OCI-LY3 (cell line): ENCODE data around the gene PRDM2.

Experiments used
- H2AFZ ChIP-seq: fragments of 200-600, 300-600 bp; shearing (Covaris generic); 2 replicates; pipeline ENCODE4 v1.6.0; 2014; ENCODE audit warnings: antibody characterized with exemption, low read depth, low read length
- H3K27ac ChIP-seq: fragments of 200-600, 300-600 bp; sonication (generic); 2 replicates; pipeline ENCODE4 v1.5.1; 2014; ENCODE audit warnings: mild to moderate bottlenecking, low read length, moderate library complexity, mixed read lengths
- H3K27me3 ChIP-seq: fragments of 200-600, 300-600 bp; sonication (generic); 2 replicates; pipeline ENCODE4 v1.6.1; 2014; ENCODE audit warnings: low read depth, low read length, mixed read lengths
- H3K36me3 ChIP-seq: fragments of 200-600, 300-600 bp; sonication (generic); replicated peaks from 2 replicates; pipeline ENCODE3; 2014; ENCODE audit warnings: low read depth, low read length, mixed read lengths
- H3K4me1 ChIP-seq: fragments of 300-600, 200-600 bp; sonication (generic); 2 replicates; pipeline ENCODE4 v1.6.1; 2014; ENCODE audit warnings: low read length, mixed read lengths
- H3K4me2 ChIP-seq: fragments of 200-600, 300-600 bp; sonication (generic); 2 replicates; pipeline ENCODE4 v1.6.1; 2014; ENCODE audit warnings: low read length, mixed read lengths
- H3K4me3 ChIP-seq: fragments of 300-600, 200-600 bp; sonication (generic); 2 replicates; pipeline ENCODE4 v1.5.1; 2014; ENCODE audit warnings: antibody characterized with exemption, mild to moderate bottlenecking, low read length, moderate library complexity
- H3K79me2 ChIP-seq: fragments of 300-600, 200-600 bp; shearing (Covaris generic); 2 replicates; pipeline ENCODE4 v1.6.1; 2014; ENCODE audit warnings: mild to moderate bottlenecking, low read length, mixed read lengths
- H3K9ac ChIP-seq: fragments of 300-600, 200-600 bp; shearing (Covaris generic); 2 replicates; pipeline ENCODE4 v1.6.0; 2014; ENCODE audit warnings: mild to moderate bottlenecking, low read length, moderate library complexity
- H3K9me3 ChIP-seq: fragments of 200-600, 300-600 bp; shearing (Covaris generic); 2 replicates; pipeline ENCODE4 v1.6.1; 2014; ENCODE audit warnings: low read length, mixed read lengths; ENCODE audit not compliant: insufficient read depth
- H4K20me1 ChIP-seq: fragments of 200-600, 300-600 bp; sonication (generic); 2 replicates; pipeline ENCODE4 v1.6.1; 2016; ENCODE audit warnings: low read length, mixed read lengths; ENCODE audit not compliant: insufficient read depth
- CTCF ChIP-seq: fragments of 200-600, 300-600 bp; sonication (generic); IDR thresholded peaks from 2 replicates; pipeline ENCODE4 v1.5.1; 2014; ENCODE audit warnings: antibody characterized with exemption, low read length, low read depth
- EZH2phosphoT487 ChIP-seq: fragments of 200-600 bp; shearing (Covaris generic); IDR thresholded peaks from 2 replicates; pipeline ENCODE4 v1.6.1; 2018; ENCODE audit warnings: antibody characterized with exemption, mixed run types, low read depth

Gene PRDM2

GRCh38 chr1:13804240-13804633 lies 104.2 kb downstream of the PRDM2 start:
- H3K27ac ChIP-seq = no peak overlapping the region
- H3K9me3 ChIP-seq = no peaks in the 10 kb centered on the region
- no peak overlapping the region for H3K4me2 ChIP-seq
- H4K20me1 ChIP-seq = peaks cover 95% of the 10 kb centered on the region
- TF ChIP-seq CTCF (no peak), EZH2phosphoT487 (no peak)
- peaks cover 24% of the 10 kb centered on the region for H3K4me1 ChIP-seq
- H3K9ac ChIP-seq = no peak overlapping the region
- H3K79me2 ChIP-seq = peaks cover 26% of the 10 kb centered on the region
- H2AFZ ChIP-seq = no peak overlapping the region
- peaks cover 8% of the 10 kb centered on the region for H3K36me3 ChIP-seq
- no peaks in the 10 kb centered on the region for H3K27me3 ChIP-seq
- H3K4me3 ChIP-seq = no peak overlapping the region

GRCh38 chr1:13805431-13805830 lies 105.4 kb downstream of the PRDM2 start:
- H3K79me2 ChIP-seq = peaks cover 16% of the 10 kb centered on the region
- H3K27me3 ChIP-seq = no peaks in the 10 kb centered on the region
- no peak overlapping the region for H3K4me2 ChIP-seq
- H4K20me1 ChIP-seq = peaks cover 83% of the 10 kb centered on the region
- peaks cover 28% of the 10 kb centered on the region for H3K4me1 ChIP-seq
- H3K27ac ChIP-seq = no peak overlapping the region
- TF ChIP-seq EZH2phosphoT487 = no peak
- TF ChIP-seq CTCF = no peak
- no peak overlapping the region for H3K4me3 ChIP-seq
- H3K9ac ChIP-seq = no peak overlapping the region
- H3K36me3 ChIP-seq = peaks cover 11% of the 10 kb centered on the region
- H2AFZ ChIP-seq = no peak overlapping the region
- no peaks in the 10 kb centered on the region for H3K9me3 ChIP-seq

GRCh38 chr1:13806108-13806507 lies 106.1 kb downstream of the PRDM2 start:
- Histone ChIP-seq H3K4me2 (no peak overlapping the region), H3K9me3 (no peaks in the 10 kb centered on the region), H3K4me3 (no peak overlapping the region), H3K27ac (no peak overlapping the region), H4K20me1 (peaks cover 76% of the 10 kb centered on the region), H3K27me3 (no peaks in the 10 kb centered on the region), H2AFZ (no peak overlapping the region), H3K4me1 (peaks cover 30% of the 10 kb centered on the region), H3K36me3 (peaks cover 11% of the 10 kb centered on the region), H3K9ac (no peak overlapping the region), H3K79me2 (peaks cover 12% of the 10 kb centered on the region)
- TF ChIP-seq CTCF (no peak), EZH2phosphoT487 (no peak)

- H2AFZ ChIP-seq = no peak overlapping the region
- no peaks in the 10 kb centered on the region for H3K9me3 ChIP-seq
- no peak overlapping the region for H3K27ac ChIP-seq
- H3K79me2 ChIP-seq = peaks cover 5% of the 10 kb centered on the region
- peaks cover 31% of the 10 kb centered on the region for H3K4me1 ChIP-seq
- peaks cover 73% of the 10 kb centered on the region for H4K20me1 ChIP-seq
- peaks cover 11% of the 10 kb centered on the region for H3K36me3 ChIP-seq
- TF ChIP-seq CTCF (peak; percentile 55), EZH2phosphoT487 (no peak)
- no peak overlapping the region for H3K4me3 ChIP-seq
- H3K9ac ChIP-seq = no peak overlapping the region
- 0 out of 2 replicates have a peak overlapping the region, but pooled peaks have one; percentile 1 for H3K4me2 ChIP-seq
- H3K27me3 ChIP-seq = no peaks in the 10 kb centered on the region
These were observed 107.2 kb downstream of the PRDM2 start for GRCh38 chr1:13807209-13807608.
